SJSA1 (cell line): ENCODE results near the gene MDM4. TPM values are rescaled to one million over a fixed set of nuclear protein-coding genes. Genes with fewer than 3 reads are reported as not detected.
A peak's percentile ranks its signal among the peaks of the same experiment; 100 is the strongest.

Experiments used
- DNase-seq, 2 experiments: peaks; one replicate each; pipeline ENCODE4 v3.0.0-alpha.2; 2015 to 2020; ENCODE audit warnings: low spot score in 2 of 2, low read depth in 1 of 2
- H3K27ac ChIP-seq: fragments of 250-450 bp; sonication (Bioruptor Pico); 2 replicates; pipeline ENCODE4 v1.5.1; 2020; ENCODE audit warnings: mild to moderate bottlenecking, moderate library complexity
- H3K27me3 ChIP-seq: fragments of 250-450 bp; sonication (Bioruptor Pico); replicated peaks from 2 replicates; pipeline ENCODE4 v1.5.1; 2020; ENCODE audit warnings: mild to moderate bottlenecking, moderate library complexity
- H3K36me3 ChIP-seq: fragments of 250-450 bp; sonication (Bioruptor Pico); 2 replicates; pipeline ENCODE4 v1.5.1; 2020; ENCODE audit warnings: mild to moderate bottlenecking
- H3K4me1 ChIP-seq: fragments of 250-450 bp; sonication (Bioruptor Pico); replicated peaks from 2 replicates; pipeline ENCODE4 v1.6.1; 2021; ENCODE audit warnings: mild to moderate bottlenecking
- H3K4me3 ChIP-seq: fragments of 250-450 bp; sonication (Bioruptor Pico); 2 replicates; pipeline ENCODE4 v1.5.1; 2020; ENCODE audit warnings: mild to moderate bottlenecking
- H3K9me3 ChIP-seq: fragments of 250-450 bp; sonication (Bioruptor Pico); replicated peaks from 2 replicates; pipeline ENCODE4 v1.5.1; 2020; ENCODE audit warnings: mild to moderate bottlenecking
- total RNA-seq: library from RNA; depleted of rRNA; stranded (reverse); fragments of >200 nt; shearing (Covaris generic); gene quantifications from 2 replicates; pipeline ENCODE4 v1.2.3, GENCODE V29; 2014

MDM4 gene
- total RNA-seq, 1 experiment from 2014 or later, result 13.2 TPM

DNA sequence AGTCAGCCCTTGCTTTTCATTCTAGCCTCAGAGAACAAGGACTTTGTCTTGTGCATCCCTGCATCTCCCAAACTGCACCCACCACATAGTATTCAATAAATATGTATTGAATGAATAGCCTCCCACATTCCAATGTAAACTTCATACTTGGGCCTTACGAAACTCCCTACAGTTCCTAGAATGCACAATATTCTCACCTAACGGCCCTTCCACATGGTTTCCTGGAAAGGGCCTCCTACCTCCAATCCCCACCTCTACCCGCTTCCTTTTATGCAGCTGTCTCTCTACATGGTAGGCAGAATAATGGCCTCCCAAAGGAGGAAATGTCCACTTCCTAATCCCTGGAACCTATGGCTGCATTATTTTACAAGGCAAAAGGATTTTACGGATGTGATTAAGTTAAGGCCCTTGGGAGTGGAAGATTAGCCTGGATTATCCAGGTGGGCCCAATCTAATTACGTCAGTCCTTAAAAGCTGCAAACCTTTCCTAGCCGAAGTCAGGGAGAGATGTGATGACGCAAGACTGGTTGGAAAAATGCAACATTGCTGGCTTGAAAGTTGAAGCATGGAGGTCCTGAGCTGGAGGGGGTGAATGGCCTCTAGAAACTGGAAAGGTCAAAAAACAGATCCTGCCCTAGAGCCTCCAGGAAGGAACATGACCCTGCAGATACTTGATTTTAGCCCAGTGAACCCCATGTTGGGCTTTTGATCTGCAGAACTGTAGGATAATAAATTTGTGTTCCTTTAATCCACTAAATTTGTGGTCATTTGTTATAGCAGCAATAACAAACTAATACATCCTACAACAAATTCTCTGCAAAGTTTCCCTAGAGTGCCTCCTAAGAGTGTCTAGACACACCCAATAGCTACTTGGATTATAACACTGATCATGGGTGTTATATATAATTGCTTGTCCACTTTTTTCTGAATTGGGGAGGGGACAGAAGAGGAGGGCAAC, 16.4 kb upstream of the MDM4 start:
- Histone ChIP-seq H3K9me3 (no peaks in the 10 kb centered on the region), H3K4me3 (no peak overlapping the region), H3K27ac (no peak overlapping the region), H3K4me1 (peaks cover 3% of the 10 kb centered on the region), H3K36me3 (no peaks in the 10 kb centered on the region), H3K27me3 (peaks cover 16% of the 10 kb centered on the region)
- DNase-seq, result no peak

DNA sequence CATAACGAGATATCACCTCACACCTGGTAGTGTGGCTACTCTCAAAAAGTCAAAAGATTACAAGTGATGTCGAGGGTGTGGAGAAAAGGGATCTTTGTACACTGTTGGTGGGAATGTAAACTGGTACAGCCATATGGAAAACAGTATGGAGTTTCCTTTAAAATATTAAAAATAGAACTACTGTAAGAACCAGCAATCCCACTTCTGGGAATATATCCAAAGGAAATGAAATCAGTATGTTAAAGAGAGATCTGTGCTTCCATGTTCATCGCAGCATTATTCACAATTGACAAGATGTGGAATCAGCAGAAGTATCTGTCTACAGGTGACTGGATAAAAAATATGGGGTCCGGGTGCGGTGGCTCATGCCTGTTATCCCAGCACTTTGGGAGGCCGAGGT, 14.0 kb upstream of the MDM4 start:
- H3K27me3 ChIP-seq, result peaks cover 8% of the 10 kb centered on the region; the same call in 1 of the 2 replicates

DNA sequence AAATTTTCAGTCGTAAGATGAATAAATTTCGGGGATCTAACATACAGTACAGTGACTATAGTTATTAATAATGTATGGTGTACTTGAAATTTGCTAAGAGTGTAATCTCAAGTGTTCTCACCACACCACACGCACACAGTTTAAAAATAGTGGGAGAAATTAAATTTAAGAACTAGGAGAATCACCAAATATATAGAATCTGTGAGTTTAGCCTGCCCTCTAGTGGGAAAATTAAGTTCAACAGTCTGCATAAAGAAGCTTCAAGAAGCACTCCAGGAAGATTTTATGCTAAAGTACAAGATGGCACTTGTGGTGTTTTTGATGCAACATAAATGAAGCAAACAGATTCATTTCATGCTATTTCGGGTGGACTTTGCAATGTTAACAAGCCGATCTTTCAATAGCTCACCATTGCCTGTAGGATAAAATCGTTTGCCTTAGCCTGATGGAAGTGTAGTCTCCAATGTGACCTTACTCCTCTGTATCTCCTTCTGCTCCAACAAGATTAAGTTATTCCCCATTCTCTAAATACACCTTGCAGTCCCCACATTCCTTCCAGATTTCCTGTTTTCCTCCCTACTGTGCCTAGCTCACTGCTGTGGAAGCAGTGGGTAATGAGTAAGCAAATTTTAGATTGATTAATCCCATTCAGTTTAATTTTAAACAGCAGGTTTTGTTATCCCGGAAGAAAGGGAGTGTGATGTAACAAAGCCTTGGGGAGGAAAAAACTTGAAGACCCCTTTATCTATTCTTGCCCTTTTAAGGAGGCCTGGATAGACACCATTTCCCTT, 12.9 kb upstream of the MDM4 start:
- peak in 1 of 2 experiments; percentile 43 for DNase-seq
- H3K27ac ChIP-seq, result no peak overlapping the region
- peaks cover 9% of the 10 kb centered on the region; the same call in 1 of the 2 replicates for H3K4me1 ChIP-seq
- no peaks in the 10 kb centered on the region for H3K9me3 ChIP-seq
- peaks cover under 1% of the 10 kb centered on the region; the same call in 1 of the 2 replicates for H3K27me3 ChIP-seq
- H3K4me3 ChIP-seq, result no peak overlapping the region
- H3K36me3 ChIP-seq, result no peaks in the 10 kb centered on the region

More for the DNA sequence above, 14.0 kb upstream of the MDM4 start:
- H3K4me1 ChIP-seq, result peaks cover 6% of the 10 kb centered on the region; the same call in 1 of the 2 replicates
- H3K36me3 ChIP-seq, result no peaks in the 10 kb centered on the region
- no peak for DNase-seq
- H3K9me3 ChIP-seq, result no peaks in the 10 kb centered on the region
- no peak overlapping the region for H3K4me3 ChIP-seq
- H3K27ac ChIP-seq, result no peak overlapping the region

DNA sequence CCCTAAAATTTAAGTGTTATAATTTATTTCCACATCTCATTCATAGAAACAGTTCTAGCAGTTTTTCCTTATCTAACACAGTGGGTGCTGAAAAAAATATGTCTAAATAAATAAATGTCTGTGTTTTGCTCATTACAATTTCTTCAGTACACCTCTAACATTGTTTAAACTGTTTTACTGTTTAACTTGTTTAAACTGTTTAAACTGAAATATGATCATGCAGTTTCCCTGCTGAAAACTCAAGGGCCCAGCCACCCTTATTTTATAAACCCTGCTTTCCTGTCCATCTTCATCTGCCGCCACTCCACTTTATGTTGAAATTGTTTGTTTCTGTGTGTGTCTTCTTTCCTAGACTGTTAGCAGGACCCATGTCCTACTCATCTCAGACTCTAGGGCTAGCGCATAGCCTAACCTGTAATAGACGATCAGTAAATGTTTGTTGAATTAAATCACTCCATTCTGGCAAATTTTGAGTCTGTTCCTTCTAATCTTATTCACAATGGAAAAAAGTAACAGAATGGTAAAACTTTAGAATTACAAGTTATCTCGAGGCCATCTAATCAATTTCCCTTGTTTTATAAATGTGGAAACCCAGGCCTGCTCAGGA, 12.2 kb upstream of the MDM4 start:
- Histone ChIP-seq H3K4me1 (peaks cover 9% of the 10 kb centered on the region; the same call in 1 of the 2 replicates), H3K4me3 (no peak overlapping the region), H3K36me3 (no peaks in the 10 kb centered on the region), H3K27ac (no peak overlapping the region), H3K9me3 (no peaks in the 10 kb centered on the region), H3K27me3 (no peaks in the 10 kb centered on the region)
- no peak for DNase-seq

DNA sequence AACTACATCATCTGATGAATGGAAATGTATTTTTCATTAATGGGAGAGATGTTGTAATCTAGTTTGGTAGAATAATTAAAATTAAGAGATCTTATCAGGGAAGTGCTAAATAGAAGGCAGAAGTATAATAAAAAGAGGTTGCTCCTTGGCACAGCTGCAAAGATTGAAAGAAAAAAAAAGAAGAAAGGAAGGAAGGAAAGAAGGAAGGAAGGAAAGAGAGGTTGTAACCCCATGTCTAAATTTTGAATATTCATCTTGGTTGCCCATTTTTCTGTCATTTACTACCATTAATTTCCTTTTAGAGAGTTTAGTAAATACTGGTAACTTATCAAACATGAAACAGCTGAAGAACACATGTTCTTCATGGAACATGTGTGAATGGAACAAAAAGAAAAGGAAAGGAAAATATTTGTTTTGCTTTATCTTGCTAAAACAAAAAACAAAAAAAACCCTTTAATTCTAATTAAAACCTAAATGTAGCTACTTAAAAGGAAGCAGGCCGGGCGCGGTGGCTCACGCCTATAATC, 10.5 kb upstream of the MDM4 start:
- H3K4me3 ChIP-seq, result peak overlapping the region; percentile 42
- no peaks in the 10 kb centered on the region for H3K36me3 ChIP-seq
- DNase-seq, result no peak
- no peaks in the 10 kb centered on the region for H3K9me3 ChIP-seq
- no peak overlapping the region for H3K27ac ChIP-seq
- H3K4me1 ChIP-seq, result peaks cover 9% of the 10 kb centered on the region; the same call in 1 of the 2 replicates
- no peaks in the 10 kb centered on the region for H3K27me3 ChIP-seq

DNA sequence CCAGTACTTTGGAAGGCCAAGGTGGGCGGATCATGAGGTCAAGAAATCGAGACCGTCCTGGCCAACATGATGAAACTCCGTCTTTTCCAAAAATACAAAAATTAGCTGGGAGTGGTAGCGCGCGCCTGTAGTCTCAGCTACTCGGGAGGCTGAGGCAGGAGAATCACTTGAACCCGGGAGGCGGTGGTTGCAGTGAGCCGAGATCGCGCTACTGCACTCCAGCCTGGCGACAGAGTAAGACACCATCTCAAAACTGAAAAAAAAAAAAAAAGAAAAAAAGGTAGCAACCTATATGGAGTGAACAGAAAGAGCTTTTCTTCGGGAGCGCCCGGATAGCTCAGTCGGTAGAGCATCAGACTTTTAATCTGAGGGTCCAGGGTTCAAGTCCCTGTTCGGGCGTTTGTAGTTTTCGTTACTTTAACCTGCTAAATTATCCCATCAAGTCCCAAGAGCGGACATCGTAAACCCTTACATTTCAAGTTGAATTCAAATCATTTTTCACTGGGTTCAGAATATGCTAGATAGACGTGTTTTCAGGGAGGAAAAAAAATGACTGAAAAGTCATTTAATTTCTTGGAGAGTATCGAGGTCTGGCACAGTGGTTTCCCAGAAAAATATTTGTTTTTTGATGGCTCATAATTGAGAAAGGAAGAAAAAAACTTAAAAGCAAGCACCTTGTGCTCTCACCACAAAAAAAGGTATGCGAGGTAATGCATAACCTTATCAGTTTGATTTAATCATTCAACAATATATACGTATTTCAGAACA, 9.8 kb upstream of the MDM4 start:
- Histone ChIP-seq H3K36me3 (no peaks in the 10 kb centered on the region), H3K9me3 (no peaks in the 10 kb centered on the region), H3K27me3 (no peaks in the 10 kb centered on the region), H3K4me1 (peaks cover 9% of the 10 kb centered on the region; the same call in 1 of the 2 replicates), H3K4me3 (peak overlapping the region; percentile 45), H3K27ac (no peak overlapping the region)
- peak; percentile 83 to 97 for DNase-seq

DNA sequence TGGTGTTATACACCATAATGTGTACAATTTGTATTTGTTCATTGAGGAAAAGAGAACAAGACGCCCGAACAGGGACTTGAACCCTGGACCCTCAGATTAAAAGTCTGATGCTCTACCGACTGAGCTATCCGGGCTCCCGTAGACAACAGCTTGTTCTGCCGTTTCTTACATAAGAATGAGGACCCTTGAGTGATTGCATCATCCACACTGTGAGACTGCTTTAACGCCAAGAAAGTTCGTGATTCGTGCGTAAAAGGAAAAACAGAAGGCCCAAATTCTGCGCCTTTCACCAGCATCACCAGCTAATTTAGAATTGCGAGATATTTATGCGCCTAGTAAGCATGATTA, 9.3 kb upstream of the MDM4 start:
- peak overlapping the region; percentile 45 for H3K4me3 ChIP-seq
- DNase-seq, result peak; percentile 82 to 93
- no peaks in the 10 kb centered on the region for H3K9me3 ChIP-seq
- H3K36me3 ChIP-seq, result no peaks in the 10 kb centered on the region
- peak overlapping the region; percentile 51 for H3K27ac ChIP-seq
- H3K27me3 ChIP-seq, result no peaks in the 10 kb centered on the region
- peaks cover 9% of the 10 kb centered on the region; the same call in 1 of the 2 replicates for H3K4me1 ChIP-seq

DNA sequence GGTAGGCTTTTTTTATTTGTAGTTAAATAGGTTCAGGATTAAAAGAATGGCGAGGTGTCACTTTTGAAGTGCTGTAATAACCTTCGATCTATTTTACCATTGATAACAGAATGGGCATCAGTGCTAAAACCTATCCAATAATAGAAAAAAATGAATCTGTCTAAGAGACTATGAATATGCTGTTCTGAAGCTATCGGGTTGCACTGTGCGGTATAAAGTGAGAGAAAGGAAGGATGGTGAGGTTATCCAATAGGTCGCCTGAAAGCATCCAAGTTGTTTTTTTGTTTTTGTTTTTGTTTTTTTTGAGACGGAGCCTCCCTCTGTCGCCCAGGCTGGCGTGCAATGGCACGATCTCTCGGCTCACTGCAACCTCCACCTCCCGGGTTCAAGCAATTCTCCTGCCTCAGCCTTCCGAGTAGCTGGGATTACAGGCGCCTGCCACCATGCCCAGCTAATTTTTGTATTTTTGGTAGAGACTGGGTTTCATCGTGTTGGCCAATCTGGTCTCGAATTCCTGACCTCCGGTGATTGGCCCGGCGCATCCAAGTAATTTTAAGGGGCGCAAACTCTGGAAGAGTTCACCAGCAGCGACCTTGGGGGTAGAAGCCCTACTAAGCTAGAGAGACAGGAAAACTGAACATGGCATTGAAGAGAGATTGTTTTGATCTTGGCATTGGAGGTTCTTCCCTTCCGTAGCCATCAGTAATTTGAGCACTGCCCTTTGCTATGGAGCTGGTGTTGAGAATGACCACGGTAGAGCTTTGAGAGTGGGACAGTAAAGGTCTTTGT, 8.7 kb upstream of the MDM4 start:
- DNase-seq, result peak; percentile 69 to 73

DNA sequence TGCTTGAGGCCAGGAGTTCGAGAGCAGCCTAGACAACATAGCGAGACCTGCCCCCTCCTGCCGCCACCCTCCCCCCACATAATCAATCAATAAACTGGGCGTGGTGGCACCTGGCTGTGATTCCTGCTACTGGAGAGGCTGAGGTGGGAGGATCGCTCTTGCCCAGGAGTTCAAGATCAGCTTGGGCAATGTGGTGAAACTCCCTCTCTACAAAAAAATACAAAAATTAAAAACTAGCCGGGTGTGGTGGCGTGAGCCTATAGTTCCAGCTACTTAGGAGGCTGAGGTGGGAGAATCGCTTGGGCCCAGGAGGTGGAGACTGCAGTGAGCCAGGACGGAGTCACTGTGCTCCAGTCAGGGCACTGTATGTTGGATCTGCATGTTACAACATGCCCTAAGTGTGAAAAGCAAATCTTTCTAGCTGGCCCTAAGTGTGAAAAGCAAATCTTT, 7.0 kb upstream of the MDM4 start:
- DNase-seq, result no peak
- Histone ChIP-seq H3K9me3 (no peaks in the 10 kb centered on the region), H3K4me1 (peaks cover 9% of the 10 kb centered on the region; the same call in 1 of the 2 replicates), H3K27ac (no peak overlapping the region), H3K36me3 (no peaks in the 10 kb centered on the region), H3K4me3 (no peak overlapping the region), H3K27me3 (no peaks in the 10 kb centered on the region)

More for the DNA sequence above, 8.7 kb upstream of the MDM4 start:
- Histone ChIP-seq H3K36me3 (no peaks in the 10 kb centered on the region), H3K27ac (peak overlapping the region; percentile 51), H3K4me3 (peak overlapping the region; percentile 45), H3K27me3 (no peaks in the 10 kb centered on the region), H3K4me1 (peaks cover 9% of the 10 kb centered on the region; the same call in 1 of the 2 replicates), H3K9me3 (no peaks in the 10 kb centered on the region)

DNA sequence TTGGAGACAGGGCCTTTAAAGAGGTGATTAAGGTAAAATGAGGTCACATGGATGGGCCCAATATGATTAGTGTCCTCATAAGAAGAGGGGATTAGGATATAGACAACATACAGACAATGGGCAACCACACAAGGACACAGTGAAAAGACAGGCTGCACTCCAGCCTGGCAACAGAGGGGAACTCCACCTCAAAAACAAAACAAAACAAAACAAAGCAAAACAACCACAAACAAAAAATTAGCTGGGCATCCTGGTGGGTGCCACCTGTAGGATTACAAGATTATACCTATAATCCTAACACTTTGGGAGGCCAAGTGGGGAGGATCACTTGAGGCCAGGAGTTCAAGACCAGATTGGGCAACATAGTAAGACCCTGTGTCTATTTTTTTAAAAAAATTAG, 4.8 kb upstream of the MDM4 start:
- Histone ChIP-seq H3K9me3 (no peaks in the 10 kb centered on the region), H3K36me3 (peaks cover 1% of the 10 kb centered on the region; the same call in 1 of the 2 replicates), H3K27ac (no peak overlapping the region), H3K4me1 (peaks cover 7% of the 10 kb centered on the region), H3K27me3 (no peaks in the 10 kb centered on the region), H3K4me3 (no peak overlapping the region)
- DNase-seq, result no peak

DNA sequence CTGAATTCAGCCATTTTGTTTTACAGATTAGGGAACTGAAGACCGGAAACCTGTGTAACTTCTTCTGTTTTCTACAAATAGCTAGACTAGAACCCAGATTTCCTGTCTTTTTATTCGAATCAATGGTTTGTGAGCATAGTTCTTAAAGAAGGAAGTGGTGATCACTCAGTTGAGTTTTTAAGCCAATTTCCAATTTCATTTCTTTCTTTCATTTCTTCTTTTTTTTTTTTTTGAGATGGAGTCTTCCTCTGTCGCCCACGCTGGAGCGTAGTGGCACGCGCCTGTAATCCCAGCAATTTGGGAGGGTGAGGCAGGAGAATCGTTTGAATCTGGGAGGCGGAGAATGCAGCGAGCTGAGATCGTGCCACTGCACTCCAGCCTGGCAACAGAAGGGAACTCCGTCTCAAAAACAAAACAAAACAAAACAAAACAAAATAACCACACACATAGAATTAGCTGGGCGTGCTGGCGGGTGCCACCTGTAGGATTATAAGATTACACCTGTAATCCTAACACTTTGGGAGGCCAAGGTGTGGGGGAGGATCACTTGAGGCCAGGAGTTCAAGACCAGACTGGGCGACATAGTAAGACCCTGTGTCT, 3.0 kb upstream of the MDM4 start:
- peaks cover 7% of the 10 kb centered on the region for H3K4me1 ChIP-seq
- DNase-seq, result no peak
- no peaks in the 10 kb centered on the region for H3K27me3 ChIP-seq
- H3K36me3 ChIP-seq, result peaks cover 11% of the 10 kb centered on the region
- H3K4me3 ChIP-seq, result no peak overlapping the region
- no peaks in the 10 kb centered on the region for H3K9me3 ChIP-seq
- H3K27ac ChIP-seq, result no peak overlapping the region

DNA sequence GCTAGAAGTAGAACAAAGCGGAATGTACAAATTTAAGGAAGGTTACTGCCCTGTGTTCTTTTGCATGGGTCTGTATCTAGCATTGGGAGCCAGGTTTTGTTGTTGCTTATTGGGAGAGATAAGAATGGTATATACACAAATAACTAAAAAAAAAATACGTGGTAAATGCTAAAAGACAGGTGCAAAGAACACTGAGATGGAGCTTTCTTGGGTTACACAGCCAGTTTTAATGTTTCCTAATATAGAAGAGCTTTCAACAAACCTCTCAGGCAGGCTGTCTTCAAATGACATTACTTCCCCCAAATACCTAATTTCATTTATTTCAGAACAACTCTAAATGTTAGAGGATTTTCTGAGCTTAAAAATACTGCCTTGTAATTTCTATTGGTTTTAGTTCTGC, 1.4 kb upstream of the MDM4 start:
- H3K27me3 ChIP-seq, result no peaks in the 10 kb centered on the region
- peaks cover 7% of the 10 kb centered on the region for H3K4me1 ChIP-seq
- H3K36me3 ChIP-seq, result peaks cover 25% of the 10 kb centered on the region
- H3K27ac ChIP-seq, result no peak overlapping the region
- H3K9me3 ChIP-seq, result no peaks in the 10 kb centered on the region
- no peak for DNase-seq
- no peak overlapping the region for H3K4me3 ChIP-seq
